GM23338 (cell line): ENCODE results near the gene ANO1.

Experiments
- CREB1 ChIP-seq: fragments of 250-450 bp; sonication (Bioruptor Pico); IDR thresholded peaks from 2 replicates; pipeline ENCODE4 v1.5.0; 2020; ENCODE audit warnings: low read depth, mild to moderate bottlenecking, moderate library complexity
- EZH2 ChIP-seq: fragments of 200-600 bp; sonication (generic); IDR thresholded peaks from one replicate; pipeline ENCODE4 v1.8.0; 2017; ENCODE audit warnings: antibody characterized with exemption, mild to moderate bottlenecking, low read depth; ENCODE audit not compliant: unreplicated experiment
- EZH2phosphoT487 ChIP-seq: fragments of 200-600 bp; sonication (generic); IDR thresholded peaks from one replicate; pipeline ENCODE4 v1.8.1; 2018; ENCODE audit warnings: antibody characterized with exemption; ENCODE audit not compliant: unreplicated experiment
- JUNB ChIP-seq: IDR thresholded peaks from one replicate; pipeline ENCODE4 v1.6.1; 2016; ENCODE audit warnings: antibody characterized with exemption; ENCODE audit not compliant: unreplicated experiment
- NANOG ChIP-seq: IDR thresholded peaks from 2 replicates; pipeline ENCODE4 v1.6.1; 2016; ENCODE audit warnings: antibody characterized with exemption, borderline replicate concordance
- POLR2AphosphoS5 ChIP-seq: IDR thresholded peaks from 2 replicates; pipeline ENCODE4 v1.6.1; 2016; ENCODE audit warnings: antibody characterized with exemption, low read depth
- REST ChIP-seq: IDR thresholded peaks from one replicate; pipeline ENCODE4 v1.6.1; 2018; ENCODE audit warnings: antibody characterized with exemption; ENCODE audit not compliant: unreplicated experiment
- ZNF114 ChIP-seq: fragments of 250-450 bp; sonication (Bioruptor Pico); IDR thresholded peaks from 2 replicates; pipeline ENCODE4 v1.5.0; 2020; ENCODE audit warnings: mild to moderate bottlenecking, moderate library complexity
- ZNF331 ChIP-seq: fragments of 250-450 bp; sonication (Bioruptor Pico); IDR thresholded peaks from 2 replicates; pipeline ENCODE4 v1.5.0; 2020; ENCODE audit warnings: low read depth, mild to moderate bottlenecking, moderate library complexity
- ZNF462 ChIP-seq: fragments of 250-450 bp; sonication (Bioruptor Pico); IDR thresholded peaks from 2 replicates; pipeline ENCODE4 v1.5.0; 2020; ENCODE audit warnings: mild to moderate bottlenecking, moderate library complexity
- TF ChIP-seq, protein P1 (sequence below), 2 experiments: fragments of 200-600 bp in 1 of 2; sonication (generic) in 1 of 2; conservative IDR thresholded peaks; 2 replicates each; pipeline versions ENCODE4 v1.5.1 to v1.6.1; 2016 to 2017; ENCODE audit warnings: antibody characterized with exemption in 2 of 2, low read depth in 2 of 2, mild to moderate bottlenecking in 2 of 2, moderate library complexity in 1 of 2

GRCh38 chr11:70067036-70067435 is 11.1 kb upstream of the ANO1 start:
- TF ChIP-seq, protein P1, sequence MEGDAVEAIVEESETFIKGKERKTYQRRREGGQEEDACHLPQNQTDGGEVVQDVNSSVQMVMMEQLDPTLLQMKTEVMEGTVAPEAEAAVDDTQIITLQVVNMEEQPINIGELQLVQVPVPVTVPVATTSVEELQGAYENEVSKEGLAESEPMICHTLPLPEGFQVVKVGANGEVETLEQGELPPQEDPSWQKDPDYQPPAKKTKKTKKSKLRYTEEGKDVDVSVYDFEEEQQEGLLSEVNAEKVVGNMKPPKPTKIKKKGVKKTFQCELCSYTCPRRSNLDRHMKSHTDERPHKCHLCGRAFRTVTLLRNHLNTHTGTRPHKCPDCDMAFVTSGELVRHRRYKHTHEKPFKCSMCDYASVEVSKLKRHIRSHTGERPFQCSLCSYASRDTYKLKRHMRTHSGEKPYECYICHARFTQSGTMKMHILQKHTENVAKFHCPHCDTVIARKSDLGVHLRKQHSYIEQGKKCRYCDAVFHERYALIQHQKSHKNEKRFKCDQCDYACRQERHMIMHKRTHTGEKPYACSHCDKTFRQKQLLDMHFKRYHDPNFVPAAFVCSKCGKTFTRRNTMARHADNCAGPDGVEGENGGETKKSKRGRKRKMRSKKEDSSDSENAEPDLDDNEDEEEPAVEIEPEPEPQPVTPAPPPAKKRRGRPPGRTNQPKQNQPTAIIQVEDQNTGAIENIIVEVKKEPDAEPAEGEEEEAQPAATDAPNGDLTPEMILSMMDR (conservative IDR thresholded peaks at IDR 0.05; ENCODE audit: low read depth in 2 of 2): no peak
- TF ChIP-seq JUNB: no peak
- TF ChIP-seq ZNF114 (CRISPR knock-in tag): no peak
- no peak for TF ChIP-seq EZH2phosphoT487
- TF ChIP-seq EZH2: no peak
- no peak for TF ChIP-seq POLR2AphosphoS5
- TF ChIP-seq REST: no peak
- TF ChIP-seq NANOG: no peak
- TF ChIP-seq CREB1 (CRISPR knock-in tag): no peak
- no peak for TF ChIP-seq ZNF462 (CRISPR knock-in tag)
- no peak for TF ChIP-seq ZNF331 (CRISPR knock-in tag)
